HG03342 (cell line): ENCODE data around the gene SPZ1.
"Not testable (repeated sequence)": the region's sequence is repeated elsewhere in the genome, so short reads cannot be mapped to it uniquely, and the experiment has no call there.

Experiments used
- ATAC-seq: cut with Tn5 transposase; IDR thresholded peaks from one replicate; pipeline ENCODE4 v1.9.1; 2021; ENCODE audit warnings: mild to moderate bottlenecking, moderate library complexity; ENCODE audit not compliant: unreplicated experiment

SPZ1 gene

GRCh38 chr5:80319702-80320101 is at the start of gene SPZ1:
SPZ1 (plus strand) TSS chr5:80320002; CDS start chr5:80320216, 214 bp downstream.
- no peak for ATAC-seq

GRCh38 chr5:80270543-80270942 is 49.3 kb upstream of the SPZ1 start:
- ATAC-seq, result not testable (repeated sequence)

GRCh38 chr5:80275347-80275746 is 44.5 kb upstream of the SPZ1 start:
- no peak for ATAC-seq

GRCh38 chr5:80276186-80276585 is 43.6 kb upstream of the SPZ1 start:
- ATAC-seq, result no peak

- ATAC-seq, result no peak
Measured at GRCh38 chr5:80277191-80277590, 42.6 kb upstream of the SPZ1 start.

GRCh38 chr5:80282054-80282453 is 37.7 kb upstream of the SPZ1 start:
- no peak for ATAC-seq

- ATAC-seq, result no peak
Measured at GRCh38 chr5:80283360-80283759, 36.4 kb upstream of the SPZ1 start.

GRCh38 chr5:80284720-80285119 is 35.1 kb upstream of the SPZ1 start:
- ATAC-seq, result no peak

GRCh38 chr5:80288177-80288576 is 31.6 kb upstream of the SPZ1 start:
- no peak for ATAC-seq

GRCh38 chr5:80289320-80289719 is 30.5 kb upstream of the SPZ1 start:
- ATAC-seq, result no peak

GRCh38 chr5:80291761-80292160 is 28.0 kb upstream of the SPZ1 start:
- ATAC-seq, result no peak

- ATAC-seq, result no peak
Measured at GRCh38 chr5:80296121-80296520, 23.7 kb upstream of the SPZ1 start.

GRCh38 chr5:80299601-80300000 is 20.2 kb upstream of the SPZ1 start:
- no peak for ATAC-seq

- no peak for ATAC-seq
Measured at GRCh38 chr5:80300125-80300524, 19.7 kb upstream of the SPZ1 start.

- not testable (repeated sequence) for ATAC-seq
Measured at GRCh38 chr5:80300796-80301195, 19.0 kb upstream of the SPZ1 start.

- not testable (repeated sequence) for ATAC-seq
Measured at GRCh38 chr5:80301342-80301741, 18.5 kb upstream of the SPZ1 start.

GRCh38 chr5:80302636-80303035 is 17.2 kb upstream of the SPZ1 start:
- no peak for ATAC-seq

GRCh38 chr5:80308526-80308925 is 11.3 kb upstream of the SPZ1 start:
- ATAC-seq, result no peak

- ATAC-seq, result no peak
Measured at GRCh38 chr5:80309871-80310665, 9.7 kb upstream of the SPZ1 start.

- no peak for ATAC-seq
Measured at GRCh38 chr5:80315244-80315643, 4.6 kb upstream of the SPZ1 start.

GRCh38 chr5:80318212-80318611 is 1.6 kb upstream of the SPZ1 start:
- no peak for ATAC-seq

GRCh38 chr5:80324912-80325311 is 5.1 kb downstream of the SPZ1 start:
- ATAC-seq, result no peak

GRCh38 chr5:80326468-80326867 is 6.7 kb downstream of the SPZ1 start:
- ATAC-seq, result no peak
